ENCODE data around the gene UGT1A8.

DNA sequence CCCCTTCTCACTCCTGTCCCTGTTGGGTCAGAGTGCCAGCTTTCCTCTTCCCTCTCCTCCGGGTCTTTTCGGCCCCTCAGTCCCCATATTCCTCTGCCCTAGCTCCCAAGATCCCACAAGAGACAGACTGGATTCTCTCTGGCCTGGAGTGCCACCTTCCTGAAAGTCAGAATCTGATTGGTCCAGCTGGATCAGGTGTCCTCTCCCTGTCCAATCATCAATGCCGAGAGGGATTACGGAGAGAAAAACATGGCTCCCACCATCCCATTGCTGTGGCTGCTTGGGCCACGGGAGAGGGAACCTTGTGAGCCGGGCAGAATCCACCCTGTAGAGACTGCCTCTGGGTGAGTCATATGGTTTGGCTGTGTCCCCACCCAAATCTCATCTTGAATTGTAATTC, 158.0 kb downstream of the UGT1A8 start:
- TF ChIP-seq, protein P1, sequence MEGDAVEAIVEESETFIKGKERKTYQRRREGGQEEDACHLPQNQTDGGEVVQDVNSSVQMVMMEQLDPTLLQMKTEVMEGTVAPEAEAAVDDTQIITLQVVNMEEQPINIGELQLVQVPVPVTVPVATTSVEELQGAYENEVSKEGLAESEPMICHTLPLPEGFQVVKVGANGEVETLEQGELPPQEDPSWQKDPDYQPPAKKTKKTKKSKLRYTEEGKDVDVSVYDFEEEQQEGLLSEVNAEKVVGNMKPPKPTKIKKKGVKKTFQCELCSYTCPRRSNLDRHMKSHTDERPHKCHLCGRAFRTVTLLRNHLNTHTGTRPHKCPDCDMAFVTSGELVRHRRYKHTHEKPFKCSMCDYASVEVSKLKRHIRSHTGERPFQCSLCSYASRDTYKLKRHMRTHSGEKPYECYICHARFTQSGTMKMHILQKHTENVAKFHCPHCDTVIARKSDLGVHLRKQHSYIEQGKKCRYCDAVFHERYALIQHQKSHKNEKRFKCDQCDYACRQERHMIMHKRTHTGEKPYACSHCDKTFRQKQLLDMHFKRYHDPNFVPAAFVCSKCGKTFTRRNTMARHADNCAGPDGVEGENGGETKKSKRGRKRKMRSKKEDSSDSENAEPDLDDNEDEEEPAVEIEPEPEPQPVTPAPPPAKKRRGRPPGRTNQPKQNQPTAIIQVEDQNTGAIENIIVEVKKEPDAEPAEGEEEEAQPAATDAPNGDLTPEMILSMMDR (IDR thresholded peaks at IDR 0.05) = no peak
- TF ChIP-seq POLR2A (IDR thresholded peaks at IDR 0.05) (no peak), POLR2AphosphoS5 (IDR thresholded peaks at IDR 0.05; ENCODE audit: insufficient read depth in 1 of 2, low read depth in 1 of 2) (no peak)

Measured in vagina (tissue), 2 donors.